IPS-20b (cell line): Measurements from ENCODE around the gene FYN.

Source experiments
- H3K27ac ChIP-seq: one replicate; pipeline ENCODE4 v1.5.1; 2013; ENCODE audit warnings: low read length
- H3K27me3 ChIP-seq: 2 replicates; pipeline ENCODE4 v1.6.1; 2013; ENCODE audit warnings: mild to moderate bottlenecking, low read length, inconsistent platforms; ENCODE audit not compliant: insufficient read depth
- H3K36me3 ChIP-seq: 2 replicates; pipeline ENCODE4 v1.6.1; 2013; ENCODE audit warnings: low read depth, mild to moderate bottlenecking, inconsistent platforms, low read length, moderate library complexity; ENCODE audit not compliant: insufficient read depth
- H3K4me1 ChIP-seq: 2 replicates; pipeline ENCODE4 v1.6.1; 2013; ENCODE audit warnings: mild to moderate bottlenecking, control low read depth, inconsistent platforms, low read length, moderate library complexity; ENCODE audit not compliant: insufficient read depth
- H3K4me3 ChIP-seq: 2 replicates; pipeline ENCODE4 v1.5.1; 2013; ENCODE audit warnings: mild to moderate bottlenecking, low read length, inconsistent platforms
- H3K9ac ChIP-seq: 2 replicates; pipeline ENCODE4 v1.6.1; 2013; ENCODE audit warnings: low read depth, mild to moderate bottlenecking, inconsistent platforms, low read length, moderate library complexity
- H3K9me3 ChIP-seq: 2 replicates; pipeline ENCODE4 v1.6.1; 2013; ENCODE audit warnings: mild to moderate bottlenecking, low read depth, low read length, inconsistent platforms; ENCODE audit not compliant: insufficient read depth

The FYN gene

GRCh38 chr6:111746983-111747382, 126.3 kb downstream of the FYN start:
- no peak overlapping the region for H3K4me3 ChIP-seq
- H3K27ac ChIP-seq: no peak overlapping the region
- H3K36me3 ChIP-seq: no peaks in the 10 kb centered on the region
- H3K4me1 ChIP-seq: peaks cover 42% of the 10 kb centered on the region; the same call in 1 of the 2 replicates
- H3K27me3 ChIP-seq: no peaks in the 10 kb centered on the region
- no peak overlapping the region for H3K9ac ChIP-seq
- H3K9me3 ChIP-seq: no peaks in the 10 kb centered on the region

GRCh38 chr6:111745636-111746035, 127.6 kb downstream of the FYN start:
- no peaks in the 10 kb centered on the region for H3K27me3 ChIP-seq
- no peak overlapping the region for H3K4me3 ChIP-seq
- no peaks in the 10 kb centered on the region for H3K9me3 ChIP-seq
- H3K27ac ChIP-seq: no peak overlapping the region
- no peak overlapping the region for H3K9ac ChIP-seq
- peaks cover 33% of the 10 kb centered on the region; the same call in 1 of the 2 replicates for H3K4me1 ChIP-seq
- H3K36me3 ChIP-seq: no peaks in the 10 kb centered on the region

DNA sequence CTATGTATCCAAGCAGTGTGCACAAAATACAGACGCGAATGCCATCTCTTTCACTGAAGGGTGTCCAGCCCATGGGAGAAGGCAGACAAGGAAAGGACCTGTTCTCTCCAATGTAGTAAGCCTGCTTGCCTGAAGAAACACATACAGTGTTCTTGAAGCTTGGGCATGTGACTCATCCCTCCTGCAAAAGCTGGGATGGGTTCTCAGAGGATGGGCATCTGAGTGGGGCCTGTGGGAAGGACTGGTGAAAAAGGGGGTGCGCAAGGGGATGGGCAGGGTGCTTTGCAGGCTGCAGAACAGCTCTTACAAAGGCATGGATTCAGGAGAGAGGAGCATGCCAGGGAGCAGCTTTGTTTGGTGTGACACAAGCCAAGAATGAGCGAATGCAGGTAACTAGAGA, 128.1 kb downstream of the FYN start:
- Histone ChIP-seq H3K9ac (no peak overlapping the region), H3K9me3 (no peaks in the 10 kb centered on the region), H3K27ac (no peak overlapping the region), H3K4me1 (peaks cover 28% of the 10 kb centered on the region; the same call in 1 of the 2 replicates), H3K36me3 (no peaks in the 10 kb centered on the region), H3K27me3 (no peaks in the 10 kb centered on the region), H3K4me3 (no peak overlapping the region)

DNA sequence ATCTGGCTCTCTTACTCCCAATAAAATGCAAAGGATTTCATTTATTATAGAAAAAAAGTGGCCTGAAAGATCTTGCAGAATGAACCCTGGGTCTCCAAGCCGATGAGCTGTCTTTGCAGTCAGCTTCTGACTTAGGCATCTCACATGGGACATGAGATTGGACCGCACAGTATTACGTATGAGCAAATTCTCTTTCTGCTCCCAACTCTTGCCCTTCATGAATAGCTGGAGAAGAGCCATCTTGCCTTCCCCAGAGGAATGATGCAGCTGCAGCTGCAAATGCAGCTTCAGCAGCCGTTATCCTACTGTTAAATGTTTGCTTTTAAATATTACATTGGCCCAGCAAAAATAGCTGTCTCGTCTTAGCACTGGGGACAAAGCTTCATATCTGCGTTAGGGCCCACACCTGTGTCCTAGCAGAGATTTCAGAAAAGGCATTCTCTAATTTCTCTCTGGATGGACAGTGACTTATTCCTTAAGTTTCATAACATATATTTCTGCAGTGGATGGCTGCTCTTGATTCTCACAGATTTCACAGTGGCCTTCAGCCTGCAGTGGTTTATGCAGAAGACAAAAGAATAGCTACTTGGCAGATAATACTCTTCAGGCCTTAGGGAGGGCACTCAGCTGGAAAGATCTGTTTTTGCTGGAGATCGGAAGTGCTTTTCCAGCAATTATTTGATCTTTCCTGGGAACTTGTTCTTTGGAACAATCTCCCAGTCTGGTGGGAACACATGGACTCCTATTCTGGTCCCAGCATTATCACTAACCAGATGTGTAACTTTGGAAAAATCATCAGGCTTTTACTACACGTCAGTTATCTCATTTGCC, 129.2 kb downstream of the FYN start:
- no peaks in the 10 kb centered on the region for H3K27me3 ChIP-seq
- no peak overlapping the region for H3K27ac ChIP-seq
- H3K36me3 ChIP-seq: no peaks in the 10 kb centered on the region
- peaks cover 24% of the 10 kb centered on the region; the same call in 1 of the 2 replicates for H3K4me1 ChIP-seq
- no peak overlapping the region for H3K4me3 ChIP-seq
- H3K9ac ChIP-seq: no peak overlapping the region
- no peaks in the 10 kb centered on the region for H3K9me3 ChIP-seq

DNA sequence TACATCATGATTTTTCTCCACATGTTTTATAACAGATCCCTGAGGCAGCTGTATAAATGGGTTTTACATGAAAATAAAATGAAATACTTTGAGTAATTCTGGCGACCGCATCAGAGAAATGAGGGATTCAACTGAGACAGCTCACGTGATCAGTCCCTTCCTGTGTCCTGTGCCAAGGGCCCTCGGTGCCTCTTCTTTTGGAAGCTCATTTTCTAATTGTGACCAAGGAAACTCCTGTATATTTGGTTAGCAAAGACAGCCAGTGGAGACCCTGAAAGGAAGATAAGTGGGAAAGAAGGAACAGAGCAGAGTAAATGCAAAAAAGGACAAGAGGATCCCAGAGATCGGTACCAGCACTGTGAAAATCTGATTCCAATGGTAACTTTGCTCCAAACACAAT, 129.9 kb downstream of the FYN start:
- no peak overlapping the region for H3K4me3 ChIP-seq
- no peak overlapping the region for H3K27ac ChIP-seq
- no peaks in the 10 kb centered on the region for H3K27me3 ChIP-seq

GRCh38 chr6:111741177-111741952, 131.9 kb downstream of the FYN start:
- Histone ChIP-seq H3K27ac (no peak overlapping the region), H3K36me3 (no peaks in the 10 kb centered on the region), H3K4me1 (peaks cover 8% of the 10 kb centered on the region)

More for the DNA sequence above, 129.9 kb downstream of the FYN start:
- Histone ChIP-seq H3K36me3 (no peaks in the 10 kb centered on the region), H3K9ac (no peak overlapping the region), H3K9me3 (no peaks in the 10 kb centered on the region), H3K4me1 (peaks cover 24% of the 10 kb centered on the region)

DNA sequence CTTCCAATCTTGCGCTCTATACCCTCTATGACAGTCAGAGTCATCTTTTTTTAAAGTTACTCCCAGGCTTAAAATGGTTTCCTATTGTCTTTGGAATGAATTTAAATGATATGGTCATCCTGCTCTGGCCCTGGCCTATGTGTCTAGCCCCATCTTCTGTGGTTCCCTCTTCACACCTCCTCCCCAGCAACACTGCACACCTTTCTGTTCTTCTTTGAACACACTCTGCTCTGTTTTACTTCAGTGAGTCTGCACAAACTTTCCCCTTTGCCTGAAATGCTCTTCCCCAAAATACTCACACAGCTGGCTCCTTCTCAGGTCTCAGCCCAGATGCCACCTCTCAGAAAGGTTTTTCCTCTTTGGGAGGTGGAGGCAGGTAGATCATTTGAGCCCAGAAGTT, 132.7 kb downstream of the FYN start:
- Histone ChIP-seq H3K4me1 (peaks cover 4% of the 10 kb centered on the region), H3K9ac (no peak overlapping the region), H3K4me3 (no peak overlapping the region)

More at GRCh38 chr6:111741177-111741952, 131.9 kb downstream of the FYN start:
- Histone ChIP-seq H3K9ac (no peak overlapping the region), H3K9me3 (no peaks in the 10 kb centered on the region), H3K4me3 (no peak overlapping the region), H3K27me3 (no peaks in the 10 kb centered on the region)

GRCh38 chr6:111739257-111739696, 134.0 kb downstream of the FYN start:
- H3K4me1 ChIP-seq: peaks cover 2% of the 10 kb centered on the region
- no peaks in the 10 kb centered on the region for H3K36me3 ChIP-seq
- H3K27ac ChIP-seq: no peak overlapping the region
- H3K9ac ChIP-seq: no peak overlapping the region
- no peaks in the 10 kb centered on the region for H3K9me3 ChIP-seq
- H3K4me3 ChIP-seq: no peak overlapping the region
- H3K27me3 ChIP-seq: no peaks in the 10 kb centered on the region

More for the DNA sequence above, 132.7 kb downstream of the FYN start:
- Histone ChIP-seq H3K36me3 (no peaks in the 10 kb centered on the region), H3K27me3 (no peaks in the 10 kb centered on the region), H3K9me3 (no peaks in the 10 kb centered on the region), H3K27ac (no peak overlapping the region)

DNA sequence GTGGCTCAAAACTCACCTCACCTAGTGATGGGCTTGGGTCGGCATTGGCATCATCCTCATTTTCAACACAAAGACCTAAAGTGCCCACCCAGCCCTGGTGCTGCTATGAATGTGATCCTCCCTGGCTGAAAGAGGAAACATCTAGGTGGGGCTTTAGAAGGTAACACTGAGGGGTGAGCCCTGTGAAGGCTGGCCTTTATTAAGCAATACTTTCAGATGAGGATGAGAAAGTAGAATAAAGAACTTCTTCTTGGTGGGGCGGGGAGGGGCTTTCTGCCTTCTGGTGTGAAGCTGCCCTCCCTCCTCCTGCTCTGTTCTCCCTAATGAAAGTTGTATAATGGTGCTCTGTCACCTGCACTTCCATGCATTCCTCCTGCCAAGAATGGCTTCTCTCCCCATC, 134.6 kb downstream of the FYN start:
- H3K9me3 ChIP-seq: no peaks in the 10 kb centered on the region; the same call in 1 of the 2 replicates
- no peaks in the 10 kb centered on the region for H3K27me3 ChIP-seq
- H3K27ac ChIP-seq: no peak overlapping the region
- no peak overlapping the region for H3K4me3 ChIP-seq
- H3K4me1 ChIP-seq: no peaks in the 10 kb centered on the region; the same call in none of the 2 replicates
- H3K36me3 ChIP-seq: peaks cover under 1% of the 10 kb centered on the region; the same call in 1 of the 2 replicates
- H3K9ac ChIP-seq: no peak overlapping the region

DNA sequence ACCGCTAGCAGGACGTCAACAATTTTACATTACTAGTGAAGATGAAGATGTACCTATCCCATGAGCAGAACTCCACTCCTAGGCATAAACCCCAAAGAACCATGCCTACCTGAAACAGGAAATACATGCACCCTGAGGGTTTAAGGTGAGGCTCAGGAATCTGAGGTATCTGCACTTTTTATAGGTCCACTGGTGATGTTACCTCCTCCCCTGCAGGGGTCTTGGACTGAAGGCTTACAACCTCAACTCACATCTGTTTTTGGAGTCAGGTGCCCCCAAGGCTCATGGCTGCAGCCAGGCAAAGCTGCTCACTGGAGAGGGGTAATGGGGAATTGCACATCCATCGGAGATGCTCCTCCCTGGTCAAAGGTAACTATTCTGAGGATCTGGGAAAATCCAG, 135.1 kb downstream of the FYN start:
- Histone ChIP-seq H3K4me1 (no peaks in the 10 kb centered on the region; the same call in none of the 2 replicates), H3K9me3 (peaks cover 1% of the 10 kb centered on the region; the same call in 1 of the 2 replicates), H3K9ac (no peak overlapping the region), H3K4me3 (no peak overlapping the region), H3K36me3 (peaks cover 5% of the 10 kb centered on the region), H3K27me3 (no peaks in the 10 kb centered on the region), H3K27ac (no peak overlapping the region)

- Histone ChIP-seq H3K27ac (no peak overlapping the region), H3K9me3 (peaks cover 11% of the 10 kb centered on the region), H3K9ac (no peak overlapping the region), H3K27me3 (no peaks in the 10 kb centered on the region), H3K4me3 (no peak overlapping the region), H3K36me3 (peaks cover 14% of the 10 kb centered on the region), H3K4me1 (peaks cover 1% of the 10 kb centered on the region)
These were observed 136.2 kb downstream of the FYN start for GRCh38 chr6:111737065-111737521.
